ENCODE data around the gene CORO2B. TPM values are rescaled to one million over a fixed set of nuclear protein-coding genes. Genes with fewer than 3 reads are reported as not detected.
A peak's percentile ranks its signal among the peaks of the same experiment; 100 is the strongest.

The CORO2B gene
- total RNA-seq, 1 donor from 2014 or later: 21.3 TPM

GRCh38 chr15:68571582-68571981 is 7.2 kb upstream of the CORO2B start:
- H3K36me3 Mint-ChIP-seq (ENCODE audit: low read depth): no peaks in the 10 kb centered on the region
- no peak overlapping the region for H3K4me3 Mint-ChIP-seq
- DNase-seq (ENCODE audit: low read depth, low spot score): no peak
- no peak overlapping the region for H3K27ac Mint-ChIP-seq (ENCODE audit: unreplicated experiment)
- peaks cover 45% of the 10 kb centered on the region for H3K4me1 Mint-ChIP-seq
- TF ChIP-seq CTCF (conservative IDR thresholded peaks at IDR 0.05): no peak
- H3K27me3 Mint-ChIP-seq (ENCODE audit: low read depth): peaks cover 12% of the 10 kb centered on the region
- no peaks in the 10 kb centered on the region for H3K9me3 Mint-ChIP-seq

- TF ChIP-seq CTCF (conservative IDR thresholded peaks at IDR 0.05): no peak
- Mint-ChIP-seq H3K27me3 (ENCODE audit: low read depth) (peaks cover 15% of the 10 kb centered on the region), H3K4me3 (no peak overlapping the region), H3K27ac (ENCODE audit: unreplicated experiment) (no peak overlapping the region), H3K4me1 (peaks cover 45% of the 10 kb centered on the region), H3K9me3 (no peaks in the 10 kb centered on the region), H3K36me3 (ENCODE audit: low read depth) (no peaks in the 10 kb centered on the region)
- no peak for DNase-seq (ENCODE audit: low read depth, low spot score)
Observed at GRCh38 chr15:68572309-68572708, 6.5 kb upstream of the CORO2B start.

GRCh38 chr15:68572921-68573320 is 5.9 kb upstream of the CORO2B start:
- H3K27me3 Mint-ChIP-seq (ENCODE audit: low read depth): peaks cover 18% of the 10 kb centered on the region
- peaks cover 48% of the 10 kb centered on the region for H3K4me1 Mint-ChIP-seq
- no peaks in the 10 kb centered on the region for H3K9me3 Mint-ChIP-seq
- H3K36me3 Mint-ChIP-seq (ENCODE audit: low read depth): no peaks in the 10 kb centered on the region
- no peak overlapping the region for H3K27ac Mint-ChIP-seq (ENCODE audit: unreplicated experiment)
- TF ChIP-seq CTCF (conservative IDR thresholded peaks at IDR 0.05): no peak
- H3K4me3 Mint-ChIP-seq: peak overlapping the region; percentile 1
- no peak for DNase-seq (ENCODE audit: low read depth, low spot score)

- DNase-seq (ENCODE audit: low read depth, low spot score): no peak
- no peaks in the 10 kb centered on the region for H3K9me3 Mint-ChIP-seq
- no peak for TF ChIP-seq CTCF (conservative IDR thresholded peaks at IDR 0.05)
- peaks cover 18% of the 10 kb centered on the region for H3K27me3 Mint-ChIP-seq (ENCODE audit: low read depth)
- no peak overlapping the region for H3K27ac Mint-ChIP-seq (ENCODE audit: unreplicated experiment)
- H3K4me1 Mint-ChIP-seq: peaks cover 51% of the 10 kb centered on the region
- H3K4me3 Mint-ChIP-seq: peak overlapping the region; percentile 82
- no peaks in the 10 kb centered on the region for H3K36me3 Mint-ChIP-seq (ENCODE audit: low read depth)
Observed at GRCh38 chr15:68574046-68574445, 4.7 kb upstream of the CORO2B start.

GRCh38 chr15:68574629-68575028 is 4.2 kb upstream of the CORO2B start:
- peaks cover 18% of the 10 kb centered on the region for H3K27me3 Mint-ChIP-seq (ENCODE audit: low read depth)

More at GRCh38 chr15:68574629-68575028, 4.2 kb upstream of the CORO2B start:
- no peaks in the 10 kb centered on the region for H3K36me3 Mint-ChIP-seq (ENCODE audit: low read depth)
- no peaks in the 10 kb centered on the region for H3K9me3 Mint-ChIP-seq
- peak overlapping the region; percentile 82 for H3K4me3 Mint-ChIP-seq
- H3K4me1 Mint-ChIP-seq: peaks cover 52% of the 10 kb centered on the region
- H3K27ac Mint-ChIP-seq (ENCODE audit: unreplicated experiment): no peak overlapping the region
- no peak for TF ChIP-seq CTCF (conservative IDR thresholded peaks at IDR 0.05)
- DNase-seq (ENCODE audit: low read depth, low spot score): no peak

All from neural crest cell (in vitro differentiated cells).